K562 (cell line): Measurements from ENCODE around the gene CLSTN2. TPM values are rescaled to one million over a fixed set of nuclear protein-coding genes. Genes with fewer than 3 reads are reported as not detected.

ENCODE experiments used
- CTCF ChIP-seq, 3 experiments: IDR thresholded peaks in 2 of 3; conservative IDR thresholded peaks in 1 of 3; 2 replicates each; pipeline ENCODE4 v1.5.1; 2011 to 2012; ENCODE audit warnings: low read length in 3 of 3, mild to moderate bottlenecking in 3 of 3, control low read depth in 2 of 3, improper control_type of control experiment in 1 of 3, inconsistent platforms in 1 of 3, low read depth in 1 of 3, mixed read lengths in 1 of 3, moderate library complexity in 1 of 3; ENCODE audit not compliant: insufficient read depth in 2 of 3
- RBM22 ChIP-seq: fragments of 200-400 bp; formaldehyde crosslinking; IDR thresholded peaks from 2 replicates; pipeline ENCODE4 v1.6.1; 2018; ENCODE audit warnings: low read length, low read depth; ENCODE audit not compliant: poor library complexity, severe bottlenecking
- STAG1 ChIP-seq: sonication (generic); formaldehyde crosslinking; IDR thresholded peaks from 2 replicates; pipeline ENCODE4 v1.5.0; 2020; ENCODE audit warnings: missing genetic modification reagents, borderline replicate concordance
- polyA plus RNA-seq, 8 experiments: library from polyadenylated mRNA; depleted of rRNA in 4 of 8; stranded (reverse) in 5 of 8; unstranded in 3 of 8; fragments of >200 nt; fragmentation: Nextera tagmentation in 2 of 8; fragmentation: Illumina TruSeq in 1 of 8; extraction: Ambion mirVana in 2 of 8; extraction: Trizol in 1 of 8; gene quantifications; 2 replicates each; pipeline versions ENCODE4 v1.2.1 to v1.2.3, GENCODE V29; 2011 to 2014; ENCODE audit warnings: inconsistent platforms in 1 of 8, missing spikeins in 1 of 8
- total RNA-seq, 7 experiments: library from RNA; depleted of rRNA in 6 of 7; stranded (reverse); fragments of >200 nt in 6 of 7; fragmentation: Illumina TruSeq in 2 of 7; extraction: Trizol in 2 of 7; gene quantifications; 2 replicates each; pipeline versions ENCODE4 v1.2.1 to v1.2.3, GENCODE V29; 2011 to 2021; ENCODE audit warnings: low replicate concordance in 1 of 7
- TF ChIP-seq, protein P1 (sequence below): IDR thresholded peaks from 2 replicates; pipeline ENCODE4 v1.6.1; 2012; ENCODE audit warnings: low read depth, low read length, improper control_type of control experiment, borderline replicate concordance
- TF ChIP-seq, protein P2 (sequence below): fragments of 200-800 bp; sonication (Bioruptor generic); IDR thresholded peaks from 2 replicates; pipeline ENCODE4 v1.6.1; 2016; ENCODE audit warnings: missing genetic modification characterization, missing compliant biosample characterization

Gene CLSTN2
- total and polyA plus RNA-seq, 9 of the 15 experiments (the other 6 are each of a cell fraction or from before 2014, with no cell fraction given), result 0.02 to 0.04 (median 0.04) TPM; not detected in 6

DNA sequence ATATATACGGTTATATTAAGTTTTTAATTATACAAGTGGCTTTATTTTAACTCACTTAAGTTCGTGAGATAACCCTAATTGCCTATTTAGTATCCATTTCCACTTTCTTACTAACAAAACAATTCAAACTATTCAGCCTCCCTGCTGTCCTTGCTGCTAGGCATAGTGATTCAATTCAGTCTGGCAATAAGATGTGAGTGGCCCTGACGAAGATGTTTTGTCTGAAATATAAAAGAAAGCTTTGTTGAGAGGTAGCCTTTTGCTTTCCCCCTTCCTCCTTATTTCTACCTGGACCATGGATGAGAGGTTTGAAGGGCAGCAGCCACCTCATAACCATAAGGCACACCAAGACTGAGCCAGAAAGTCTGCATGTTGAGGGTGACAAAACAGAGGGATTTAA is 653.6 kb downstream of the CLSTN2 start (continued):
- TF ChIP-seq, protein P1, sequence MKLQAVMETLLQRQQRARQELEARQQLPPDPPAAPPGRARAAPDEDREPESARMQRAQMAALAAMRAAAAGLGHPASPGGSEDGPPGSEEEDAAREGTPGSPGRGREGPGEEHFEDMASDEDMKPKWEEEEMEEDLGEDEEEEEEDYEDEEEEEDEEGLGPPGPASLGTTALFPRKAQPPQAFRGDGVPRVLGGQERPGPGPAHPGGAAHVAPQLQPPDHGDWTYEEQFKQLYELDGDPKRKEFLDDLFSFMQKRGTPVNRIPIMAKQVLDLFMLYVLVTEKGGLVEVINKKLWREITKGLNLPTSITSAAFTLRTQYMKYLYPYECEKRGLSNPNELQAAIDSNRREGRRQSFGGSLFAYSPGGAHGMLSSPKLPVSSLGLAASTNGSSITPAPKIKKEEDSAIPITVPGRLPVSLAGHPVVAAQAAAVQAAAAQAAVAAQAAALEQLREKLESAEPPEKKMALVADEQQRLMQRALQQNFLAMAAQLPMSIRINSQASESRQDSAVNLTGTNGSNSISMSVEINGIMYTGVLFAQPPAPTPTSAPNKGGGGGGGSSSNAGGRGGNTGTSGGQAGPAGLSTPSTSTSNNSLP, result no peak
- TF ChIP-seq RBM22, result no peak
- no peak for TF ChIP-seq CTCF (IDR thresholded peaks at IDR 0.05 in 2 of 3, conservative IDR thresholded peaks at IDR 0.05 in 1 of 3; ENCODE audit: insufficient read depth in 2 of 3, low read depth in 1 of 3, low read length in 3 of 3)
- TF ChIP-seq STAG1 (CRISPR knock-in tag), result no peak
- TF ChIP-seq, protein P2, sequence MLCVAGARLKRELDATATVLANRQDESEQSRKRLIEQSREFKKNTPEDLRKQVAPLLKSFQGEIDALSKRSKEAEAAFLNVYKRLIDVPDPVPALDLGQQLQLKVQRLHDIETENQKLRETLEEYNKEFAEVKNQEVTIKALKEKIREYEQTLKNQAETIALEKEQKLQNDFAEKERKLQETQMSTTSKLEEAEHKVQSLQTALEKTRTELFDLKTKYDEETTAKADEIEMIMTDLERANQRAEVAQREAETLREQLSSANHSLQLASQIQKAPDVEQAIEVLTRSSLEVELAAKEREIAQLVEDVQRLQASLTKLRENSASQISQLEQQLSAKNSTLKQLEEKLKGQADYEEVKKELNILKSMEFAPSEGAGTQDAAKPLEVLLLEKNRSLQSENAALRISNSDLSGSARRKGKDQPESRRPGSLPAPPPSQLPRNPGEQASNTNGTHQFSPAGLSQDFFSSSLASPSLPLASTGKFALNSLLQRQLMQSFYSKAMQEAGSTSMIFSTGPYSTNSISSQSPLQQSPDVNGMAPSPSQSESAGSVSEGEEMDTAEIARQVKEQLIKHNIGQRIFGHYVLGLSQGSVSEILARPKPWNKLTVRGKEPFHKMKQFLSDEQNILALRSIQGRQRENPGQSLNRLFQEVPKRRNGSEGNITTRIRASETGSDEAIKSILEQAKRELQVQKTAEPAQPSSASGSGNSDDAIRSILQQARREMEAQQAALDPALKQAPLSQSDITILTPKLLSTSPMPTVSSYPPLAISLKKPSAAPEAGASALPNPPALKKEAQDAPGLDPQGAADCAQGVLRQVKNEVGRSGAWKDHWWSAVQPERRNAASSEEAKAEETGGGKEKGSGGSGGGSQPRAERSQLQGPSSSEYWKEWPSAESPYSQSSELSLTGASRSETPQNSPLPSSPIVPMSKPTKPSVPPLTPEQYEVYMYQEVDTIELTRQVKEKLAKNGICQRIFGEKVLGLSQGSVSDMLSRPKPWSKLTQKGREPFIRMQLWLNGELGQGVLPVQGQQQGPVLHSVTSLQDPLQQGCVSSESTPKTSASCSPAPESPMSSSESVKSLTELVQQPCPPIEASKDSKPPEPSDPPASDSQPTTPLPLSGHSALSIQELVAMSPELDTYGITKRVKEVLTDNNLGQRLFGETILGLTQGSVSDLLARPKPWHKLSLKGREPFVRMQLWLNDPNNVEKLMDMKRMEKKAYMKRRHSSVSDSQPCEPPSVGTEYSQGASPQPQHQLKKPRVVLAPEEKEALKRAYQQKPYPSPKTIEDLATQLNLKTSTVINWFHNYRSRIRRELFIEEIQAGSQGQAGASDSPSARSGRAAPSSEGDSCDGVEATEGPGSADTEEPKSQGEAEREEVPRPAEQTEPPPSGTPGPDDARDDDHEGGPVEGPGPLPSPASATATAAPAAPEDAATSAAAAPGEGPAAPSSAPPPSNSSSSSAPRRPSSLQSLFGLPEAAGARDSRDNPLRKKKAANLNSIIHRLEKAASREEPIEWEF, result no peak
- TF ChIP-seq, all 486 proteins: peak for 0
